Measurements from ENCODE around the gene TUB. TPM values are rescaled to one million over a fixed set of nuclear protein-coding genes. Genes with fewer than 3 reads are reported as not detected.

The TUB gene
- total and polyA plus RNA-seq, 2 donors (not counting 1 experiment from before 2014, with no cell fraction given): 9.6 to 10.4 TPM

DNA sequence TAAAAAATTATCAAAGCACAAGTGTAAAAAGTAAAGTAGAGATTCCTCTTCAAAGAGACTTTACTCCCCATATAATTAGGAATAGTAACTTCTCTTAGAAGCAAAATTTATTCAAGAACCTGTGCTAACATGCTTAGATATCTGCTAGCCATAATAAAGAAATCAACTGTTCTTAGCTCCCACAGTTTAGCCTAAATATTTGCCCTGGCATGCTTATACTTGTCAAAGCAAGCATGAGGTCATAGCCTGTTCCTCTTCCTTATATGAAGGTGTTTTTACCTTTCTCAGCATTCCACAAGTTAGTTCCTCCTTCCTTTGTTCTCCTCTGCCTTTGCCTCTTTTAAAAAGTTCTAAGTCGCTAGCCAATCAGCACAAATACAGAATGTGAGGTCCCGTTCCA lies 57.5 kb downstream of the TUB start:
- H3K4me1 ChIP-seq (ENCODE audit: control insufficient read depth, extremely low read depth, insufficient read depth, low read length): no peaks in the 10 kb centered on the region
- no peak overlapping the region for H3K4me2 ChIP-seq (ENCODE audit: extremely low read depth, insufficient read depth, low read length)
- H3K9me3 ChIP-seq (ENCODE audit: control insufficient read depth, insufficient read depth, low read depth, low read length): no peaks in the 10 kb centered on the region
- H2AFZ ChIP-seq (ENCODE audit: low read length): no peak overlapping the region
- H3K27me3 ChIP-seq (ENCODE audit: control insufficient read depth, insufficient read depth, low read length): no peaks in the 10 kb centered on the region
- no peak overlapping the region for H3K9ac ChIP-seq (ENCODE audit: insufficient read depth, low read length)
- no peak for DNase-seq (ENCODE audit: low read depth in 2 of 2)
- H3K27ac ChIP-seq (ENCODE audit: insufficient read depth, low read length): no peak overlapping the region
- H3K4me3 ChIP-seq (replicated peaks in 1 of 4; ENCODE audit: control extremely low read depth in 1 of 4, insufficient read depth in 1 of 4, low read depth in 3 of 4, low read length in 4 of 4): no peak overlapping the region
- H3K79me2 ChIP-seq (ENCODE audit: control insufficient read depth, insufficient read depth, low read length): no peaks in the 10 kb centered on the region
- H4K20me1 ChIP-seq (ENCODE audit: control insufficient read depth, extremely low read depth, insufficient read depth, low read length): no peaks in the 10 kb centered on the region
- no peak for TF ChIP-seq EZH2 (IDR thresholded peaks at IDR 0.05; ENCODE audit: low read length, missing control alignments)
- TF ChIP-seq, protein P1, sequence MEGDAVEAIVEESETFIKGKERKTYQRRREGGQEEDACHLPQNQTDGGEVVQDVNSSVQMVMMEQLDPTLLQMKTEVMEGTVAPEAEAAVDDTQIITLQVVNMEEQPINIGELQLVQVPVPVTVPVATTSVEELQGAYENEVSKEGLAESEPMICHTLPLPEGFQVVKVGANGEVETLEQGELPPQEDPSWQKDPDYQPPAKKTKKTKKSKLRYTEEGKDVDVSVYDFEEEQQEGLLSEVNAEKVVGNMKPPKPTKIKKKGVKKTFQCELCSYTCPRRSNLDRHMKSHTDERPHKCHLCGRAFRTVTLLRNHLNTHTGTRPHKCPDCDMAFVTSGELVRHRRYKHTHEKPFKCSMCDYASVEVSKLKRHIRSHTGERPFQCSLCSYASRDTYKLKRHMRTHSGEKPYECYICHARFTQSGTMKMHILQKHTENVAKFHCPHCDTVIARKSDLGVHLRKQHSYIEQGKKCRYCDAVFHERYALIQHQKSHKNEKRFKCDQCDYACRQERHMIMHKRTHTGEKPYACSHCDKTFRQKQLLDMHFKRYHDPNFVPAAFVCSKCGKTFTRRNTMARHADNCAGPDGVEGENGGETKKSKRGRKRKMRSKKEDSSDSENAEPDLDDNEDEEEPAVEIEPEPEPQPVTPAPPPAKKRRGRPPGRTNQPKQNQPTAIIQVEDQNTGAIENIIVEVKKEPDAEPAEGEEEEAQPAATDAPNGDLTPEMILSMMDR (conservative IDR thresholded peaks at IDR 0.05 in 1 of 2, IDR thresholded peaks at IDR 0.05 in 1 of 2; ENCODE audit: low read depth in 1 of 2, low read length in 2 of 2): no peak
- no peaks in the 10 kb centered on the region for H3K36me3 ChIP-seq (ENCODE audit: control insufficient read depth, insufficient read depth, low read length)

DNA sequence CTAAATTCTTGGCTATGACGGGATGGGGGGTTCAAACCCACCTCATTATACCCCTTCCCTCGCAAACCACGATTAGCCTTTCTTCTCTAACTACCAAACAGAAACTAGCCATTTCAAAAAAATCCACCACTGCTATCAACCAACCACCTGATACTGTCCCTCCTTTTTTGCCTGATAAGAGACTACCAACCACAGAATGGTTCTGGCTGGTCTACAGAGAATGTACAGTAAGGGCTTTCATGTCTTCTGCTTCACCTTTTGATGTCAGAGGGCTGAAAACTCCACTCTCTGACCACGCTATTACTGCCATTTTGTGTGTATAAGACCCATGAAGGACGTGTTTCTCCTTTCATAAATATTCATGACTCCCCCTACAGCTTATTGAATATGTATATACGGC lies 68.7 kb downstream of the TUB start:
- H3K9me3 ChIP-seq (ENCODE audit: control insufficient read depth, insufficient read depth, low read depth, low read length): no peaks in the 10 kb centered on the region
- H3K4me2 ChIP-seq (ENCODE audit: extremely low read depth, insufficient read depth, low read length): no peak overlapping the region
- no peaks in the 10 kb centered on the region for H3K79me2 ChIP-seq (ENCODE audit: control insufficient read depth, insufficient read depth, low read length)
- H2AFZ ChIP-seq (ENCODE audit: low read length): no peak overlapping the region
- H3K27me3 ChIP-seq (ENCODE audit: control insufficient read depth, insufficient read depth, low read length): no peaks in the 10 kb centered on the region
- no peaks in the 10 kb centered on the region for H3K36me3 ChIP-seq (ENCODE audit: control insufficient read depth, insufficient read depth, low read length)
- H3K27ac ChIP-seq (ENCODE audit: insufficient read depth, low read length): no peak overlapping the region
- H3K4me1 ChIP-seq (ENCODE audit: control insufficient read depth, extremely low read depth, insufficient read depth, low read length): no peaks in the 10 kb centered on the region
- no peak overlapping the region for H3K9ac ChIP-seq (ENCODE audit: insufficient read depth, low read length)
- no peaks in the 10 kb centered on the region for H4K20me1 ChIP-seq (ENCODE audit: control insufficient read depth, extremely low read depth, insufficient read depth, low read length)
- no peak for DNase-seq (ENCODE audit: low read depth in 2 of 2)
- H3K4me3 ChIP-seq (replicated peaks in 1 of 4; ENCODE audit: control extremely low read depth in 1 of 4, insufficient read depth in 1 of 4, low read depth in 3 of 4, low read length in 4 of 4): no peak overlapping the region
- TF ChIP-seq EZH2 (IDR thresholded peaks at IDR 0.05; ENCODE audit: low read length, missing control alignments): no peak
- TF ChIP-seq, protein P1 (conservative IDR thresholded peaks at IDR 0.05 in 1 of 2, IDR thresholded peaks at IDR 0.05 in 1 of 2; ENCODE audit: low read depth in 1 of 2, low read length in 2 of 2): no peak

Other genes with a start within 250 kb of the TUB start
- gene OR10A6, start 149.9 kb upstream of the TUB start, total RNA-seq: under 0.01 TPM in 1 of 2 replicates, not detected in the other
- 0.05 and 0.06 TPM in 2 replicates for gene OR10A6, start 149.9 kb upstream of the TUB start, polyA plus RNA-seq
- gene OR10A3, start 139.5 kb upstream of the TUB start, total RNA-seq: 0.17 TPM in 1 of 2 replicates, not detected in the other
- gene OR10A3, start 139.5 kb upstream of the TUB start, polyA plus RNA-seq: 0.07 TPM in 1 of 2 replicates, not detected in the other
- 0.26 and 9.6 TPM in 2 replicates for gene NLRP10, start 115.8 kb upstream of the TUB start, total RNA-seq
- gene NLRP10, start 115.8 kb upstream of the TUB start, polyA plus RNA-seq: 2.2 and 4.8 TPM in 2 replicates
- gene EIF3F, start 93.9 kb upstream of the TUB start, total RNA-seq: 291 and 303 TPM in 2 replicates
- 323 and 345 TPM in 2 replicates for gene EIF3F, start 93.9 kb upstream of the TUB start, polyA plus RNA-seq
- gene RIC3, start 87.8 kb downstream of the TUB start, total RNA-seq: not detected in 2 replicates
- not detected in 2 replicates for gene RIC3, start 87.8 kb downstream of the TUB start, polyA plus RNA-seq
- gene LMO1, start 182.7 kb downstream of the TUB start, total RNA-seq: not detected in 2 replicates
- not detected in 2 replicates for gene LMO1, start 182.7 kb downstream of the TUB start, polyA plus RNA-seq

Measured in fibroblast of lung (primary cell).